DOHH2 (cell line): ENCODE data around the gene CASP6.

Experiments used
- H3F3A ChIP-seq: fragments of 200-600 bp; sonication (generic), shearing (Covaris generic); 2 replicates; pipeline ENCODE4 v1.6.0; 2016; ENCODE audit warnings: antibody characterized with exemption, mild to moderate bottlenecking; ENCODE audit not compliant: control insufficient read depth, insufficient read depth
- H3K27ac ChIP-seq: fragments of 200-600 bp; sonication (generic); 2 replicates; pipeline ENCODE4 v1.5.1; 2014; ENCODE audit warnings: low read depth, mild to moderate bottlenecking, low read length, moderate library complexity
- H3K27me3 ChIP-seq: fragments of 200-600 bp; sonication (generic); 2 replicates; pipeline ENCODE4 v1.6.1; 2014; ENCODE audit warnings: mild to moderate bottlenecking, low read length, mixed read lengths; ENCODE audit not compliant: control insufficient read depth
- H3K36me3 ChIP-seq: fragments of 200-600 bp; sonication (generic); 2 replicates; pipeline ENCODE4 v1.6.1; 2014; ENCODE audit warnings: mild to moderate bottlenecking, low read length, moderate library complexity, mixed read lengths; ENCODE audit not compliant: control insufficient read depth
- H3K4me1 ChIP-seq: fragments of 200-600 bp; sonication (generic); 2 replicates; pipeline ENCODE4 v1.6.1; 2014; ENCODE audit warnings: mild to moderate bottlenecking, low read length, mixed read lengths; ENCODE audit not compliant: control insufficient read depth
- H3K4me2 ChIP-seq: fragments of 200-600 bp; sonication (generic); 2 replicates; pipeline ENCODE4 v1.6.0; 2014; ENCODE audit warnings: mild to moderate bottlenecking, low read length, moderate library complexity
- H3K4me3 ChIP-seq: fragments of 200-600 bp; sonication (generic); 2 replicates; pipeline ENCODE4 v1.5.1; 2014; ENCODE audit warnings: mild to moderate bottlenecking, low read length, mixed read lengths
- H3K79me2 ChIP-seq: fragments of 200-600 bp; sonication (generic); 2 replicates; pipeline ENCODE4 v1.6.1; 2014; ENCODE audit warnings: mild to moderate bottlenecking, low read length, mixed read lengths; ENCODE audit not compliant: control insufficient read depth
- H3K9me2 ChIP-seq: fragments of 200-600 bp; sonication (generic); replicated peaks from 2 replicates; pipeline ENCODE4 v1.6.1; 2014; ENCODE audit warnings: mild to moderate bottlenecking, low read length, mixed read lengths; ENCODE audit not compliant: control insufficient read depth
- H3K9me3 ChIP-seq: fragments of 200-600 bp; sonication (generic); 2 replicates; pipeline ENCODE4 v1.6.1; 2014; ENCODE audit warnings: antibody characterized with exemption, low read length, mixed read lengths; ENCODE audit not compliant: control insufficient read depth, insufficient read depth
- H4K20me1 ChIP-seq: fragments of 200-600 bp; sonication (generic); 2 replicates; pipeline ENCODE4 v1.6.0; 2014; ENCODE audit warnings: low read depth, mild to moderate bottlenecking, antibody characterized with exemption, low read length, moderate library complexity; ENCODE audit not compliant: control insufficient read depth, insufficient read depth
- CTCF ChIP-seq: fragments of 200-600 bp; sonication (generic); IDR thresholded peaks from one replicate; pipeline ENCODE4 v1.5.1; 2014; ENCODE audit warnings: antibody characterized with exemption, mild to moderate bottlenecking, low read depth, low read length; ENCODE audit not compliant: poor library complexity, severe bottlenecking
- EZH2phosphoT487 ChIP-seq: fragments of 200-600 bp; sonication (generic); IDR thresholded peaks from 2 replicates; pipeline ENCODE4 v1.6.1; 2017; ENCODE audit warnings: borderline replicate concordance, mild to moderate bottlenecking, antibody characterized with exemption, low read length, moderate library complexity, mixed read lengths

CASP6 gene

GRCh38 chr4:109676886-109677285 is 26.4 kb downstream of the CASP6 start:
- Histone ChIP-seq H4K20me1 (no peaks in the 10 kb centered on the region), H3F3A (no peaks in the 10 kb centered on the region), H3K9me2 (no peaks in the 10 kb centered on the region), H3K4me3 (no peak overlapping the region), H3K27me3 (no peaks in the 10 kb centered on the region), H3K4me1 (no peaks in the 10 kb centered on the region), H3K4me2 (no peak overlapping the region), H3K27ac (no peak overlapping the region), H3K9me3 (no peaks in the 10 kb centered on the region), H3K79me2 (no peaks in the 10 kb centered on the region), H3K36me3 (peaks cover 13% of the 10 kb centered on the region)
- TF ChIP-seq EZH2phosphoT487 (no peak), CTCF (no peak)

GRCh38 chr4:109675843-109676242 is 27.4 kb downstream of the CASP6 start:
- Histone ChIP-seq H3K79me2 (no peaks in the 10 kb centered on the region), H3K4me1 (no peaks in the 10 kb centered on the region), H3K9me2 (no peaks in the 10 kb centered on the region), H3K27ac (no peak overlapping the region), H3K4me3 (no peak overlapping the region), H4K20me1 (no peaks in the 10 kb centered on the region), H3K9me3 (no peaks in the 10 kb centered on the region), H3K27me3 (no peaks in the 10 kb centered on the region), H3F3A (no peaks in the 10 kb centered on the region), H3K4me2 (no peak overlapping the region), H3K36me3 (peaks cover 17% of the 10 kb centered on the region)
- TF ChIP-seq CTCF, result no peak
- TF ChIP-seq EZH2phosphoT487, result no peak

DNA sequence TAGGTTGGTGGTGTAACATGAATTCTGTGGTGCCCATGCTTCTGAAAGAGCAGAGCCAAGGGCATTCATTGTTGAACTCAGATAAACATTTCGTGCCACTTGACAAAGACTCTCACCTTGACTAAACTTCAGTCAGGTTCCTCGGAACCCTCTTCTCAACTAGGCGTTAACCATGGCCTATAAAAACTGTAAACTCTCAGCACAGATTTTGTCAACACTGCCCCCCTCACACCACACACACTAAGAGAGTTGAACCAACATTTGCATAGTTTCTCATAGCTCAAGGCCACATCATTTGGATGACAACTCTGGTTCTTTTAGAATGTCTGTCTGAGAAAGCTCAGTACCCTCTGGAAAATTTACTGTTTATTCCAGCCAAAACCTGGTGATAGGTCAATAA is 28.1 kb downstream of the CASP6 start:
- H3K9me2 ChIP-seq, result no peaks in the 10 kb centered on the region
- TF ChIP-seq EZH2phosphoT487 (no peak), CTCF (no peak)
- H3K27me3 ChIP-seq, result no peaks in the 10 kb centered on the region
- no peaks in the 10 kb centered on the region for H3K4me1 ChIP-seq
- no peak overlapping the region for H3K4me2 ChIP-seq
- no peaks in the 10 kb centered on the region for H3K9me3 ChIP-seq
- H3K4me3 ChIP-seq, result no peak overlapping the region
- H3K36me3 ChIP-seq, result peaks cover 17% of the 10 kb centered on the region
- no peaks in the 10 kb centered on the region for H4K20me1 ChIP-seq
- H3K27ac ChIP-seq, result no peak overlapping the region
- no peaks in the 10 kb centered on the region for H3K79me2 ChIP-seq
- no peaks in the 10 kb centered on the region for H3F3A ChIP-seq

DNA sequence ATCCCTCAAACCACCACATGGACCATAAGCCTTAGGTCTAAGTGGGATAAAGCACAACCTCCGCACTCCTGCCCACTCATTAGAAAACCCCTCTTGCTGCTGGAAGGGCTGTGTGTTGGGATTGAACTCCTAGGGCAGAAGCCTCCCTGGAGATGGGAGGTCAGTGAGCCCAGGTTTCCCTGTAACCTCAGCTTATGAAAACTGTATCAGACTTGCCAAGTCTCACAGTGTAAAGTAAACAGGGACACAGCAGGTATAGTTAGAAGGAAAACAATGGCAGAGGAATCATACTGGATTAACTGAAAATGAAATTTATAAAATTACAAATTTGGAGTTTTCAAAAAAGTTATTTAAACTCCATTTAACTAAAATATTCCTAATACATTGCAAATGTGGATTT is 29.9 kb downstream of the CASP6 start:
- no peaks in the 10 kb centered on the region for H4K20me1 ChIP-seq
- H3K79me2 ChIP-seq, result no peaks in the 10 kb centered on the region; the same call in 1 of the 2 replicates
- H3K27ac ChIP-seq, result no peak overlapping the region
- H3K4me1 ChIP-seq, result no peaks in the 10 kb centered on the region
- no peaks in the 10 kb centered on the region for H3K27me3 ChIP-seq
- no peaks in the 10 kb centered on the region for H3K9me3 ChIP-seq
- no peak overlapping the region for H3K4me3 ChIP-seq
- H3F3A ChIP-seq, result no peaks in the 10 kb centered on the region
- H3K9me2 ChIP-seq, result no peaks in the 10 kb centered on the region
- H3K36me3 ChIP-seq, result peaks cover 26% of the 10 kb centered on the region
- no peak for TF ChIP-seq EZH2phosphoT487
- no peak for TF ChIP-seq CTCF
- no peak overlapping the region for H3K4me2 ChIP-seq
